ELF-1 (cell line): ENCODE data around the gene HOXC5.

Experiments
- DNase-seq: peaks from one replicate; pipeline ENCODE4 v3.0.0-alpha.2; 2016; ENCODE audit warnings: low read depth, low spot score

HOXC5 gene

GRCh38 chr12:54033106-54033979 is 493 bp downstream of the HOXC5 start:
- DNase-seq: peak; percentile 81

GRCh38 chr12:54033980-54034784 is 1.3 kb downstream of the HOXC5 start:
- DNase-seq: no peak

- DNase-seq: no peak
Observed at GRCh38 chr12:54034785-54035310, 2.0 kb downstream of the HOXC5 start.

GRCh38 chr12:54035568-54036264 is 2.9 kb downstream of the HOXC5 start:
- DNase-seq: no peak

DNA sequence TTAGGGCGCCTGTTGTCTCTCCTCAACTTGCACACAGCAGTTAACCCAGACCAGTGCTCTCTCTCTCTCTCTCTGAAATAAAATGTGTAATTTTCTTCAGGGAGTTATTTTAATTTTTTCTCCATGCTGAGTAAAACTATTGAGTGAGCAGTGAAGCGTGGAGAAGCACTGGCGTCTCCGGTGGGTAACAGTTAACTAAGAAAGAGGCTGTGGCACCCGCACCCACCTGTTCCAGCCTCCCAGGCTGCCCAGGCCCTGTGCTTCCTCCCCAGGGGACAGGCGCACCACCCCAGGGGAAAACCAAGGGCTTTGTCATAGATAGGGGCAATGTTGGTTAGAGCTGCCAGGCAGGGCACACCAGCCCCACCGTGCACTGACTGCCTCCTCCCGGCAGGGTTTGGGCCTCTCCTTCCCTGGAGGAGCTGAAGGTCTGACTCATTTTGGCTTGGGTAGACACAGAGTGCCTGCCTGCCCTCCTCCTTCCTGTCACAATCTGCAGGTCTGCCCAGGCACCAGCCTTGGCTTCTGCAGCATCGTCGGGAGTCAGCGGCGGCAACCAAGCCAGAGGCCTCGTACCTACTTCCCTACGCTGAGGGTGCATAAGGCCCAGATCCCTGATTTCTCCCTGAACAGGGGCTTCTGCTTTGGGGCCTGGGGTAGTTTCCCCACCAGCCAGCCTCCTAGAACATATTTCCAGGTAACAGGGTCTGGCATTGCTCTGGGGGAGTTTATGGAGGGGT is 3.9 kb downstream of the HOXC5 start:
- peak; percentile 64 for DNase-seq

DNA sequence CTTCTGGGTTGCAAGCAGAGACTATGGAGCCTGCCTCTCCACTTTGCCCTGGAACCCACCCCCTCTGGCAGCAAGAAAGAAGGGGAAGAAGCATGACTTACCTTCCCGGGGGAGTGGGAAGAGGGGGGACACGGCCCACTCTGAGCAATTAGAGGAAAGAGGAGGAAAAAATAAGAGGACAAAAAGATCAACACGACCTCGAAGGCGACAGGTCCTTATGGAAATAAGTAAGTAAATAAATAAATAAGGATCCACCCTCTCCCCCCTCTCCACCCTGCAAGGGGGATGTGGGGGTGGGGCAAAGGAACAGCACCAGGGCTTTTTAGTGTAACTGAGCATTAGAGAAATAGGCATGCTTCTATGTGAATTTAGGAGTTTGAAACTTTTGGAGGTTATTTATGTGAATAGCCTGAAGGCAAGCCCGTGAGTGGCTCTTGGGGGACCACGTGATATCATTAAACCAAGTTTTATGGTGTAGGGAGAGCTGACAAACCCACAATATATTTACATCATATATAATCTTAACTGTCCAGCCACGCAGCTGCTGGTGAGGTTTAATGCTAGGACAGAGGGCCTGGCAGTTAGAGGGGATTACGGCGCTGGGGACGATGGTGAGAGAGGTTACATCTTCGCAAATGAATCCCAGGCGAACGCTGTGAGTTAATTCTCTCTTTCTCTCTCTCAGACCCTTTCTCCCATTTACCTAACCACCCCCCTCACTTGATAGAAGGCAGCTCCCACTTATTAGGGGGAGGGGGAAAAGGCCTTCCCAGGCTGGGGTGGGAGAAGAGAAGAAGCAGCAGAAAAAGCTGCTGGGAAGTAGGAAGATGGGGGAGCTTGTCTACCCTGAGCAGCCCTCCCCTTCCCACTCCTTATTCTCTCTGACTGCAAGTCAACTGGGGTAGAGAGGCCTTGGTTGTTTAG is 4.8 kb downstream of the HOXC5 start:
- DNase-seq: no peak

- DNase-seq: no peak
Observed at GRCh38 chr12:54038284-54038870, 5.5 kb downstream of the HOXC5 start.

GRCh38 chr12:54038871-54039414 is 6.1 kb downstream of the HOXC5 start:
- DNase-seq: no peak

DNA sequence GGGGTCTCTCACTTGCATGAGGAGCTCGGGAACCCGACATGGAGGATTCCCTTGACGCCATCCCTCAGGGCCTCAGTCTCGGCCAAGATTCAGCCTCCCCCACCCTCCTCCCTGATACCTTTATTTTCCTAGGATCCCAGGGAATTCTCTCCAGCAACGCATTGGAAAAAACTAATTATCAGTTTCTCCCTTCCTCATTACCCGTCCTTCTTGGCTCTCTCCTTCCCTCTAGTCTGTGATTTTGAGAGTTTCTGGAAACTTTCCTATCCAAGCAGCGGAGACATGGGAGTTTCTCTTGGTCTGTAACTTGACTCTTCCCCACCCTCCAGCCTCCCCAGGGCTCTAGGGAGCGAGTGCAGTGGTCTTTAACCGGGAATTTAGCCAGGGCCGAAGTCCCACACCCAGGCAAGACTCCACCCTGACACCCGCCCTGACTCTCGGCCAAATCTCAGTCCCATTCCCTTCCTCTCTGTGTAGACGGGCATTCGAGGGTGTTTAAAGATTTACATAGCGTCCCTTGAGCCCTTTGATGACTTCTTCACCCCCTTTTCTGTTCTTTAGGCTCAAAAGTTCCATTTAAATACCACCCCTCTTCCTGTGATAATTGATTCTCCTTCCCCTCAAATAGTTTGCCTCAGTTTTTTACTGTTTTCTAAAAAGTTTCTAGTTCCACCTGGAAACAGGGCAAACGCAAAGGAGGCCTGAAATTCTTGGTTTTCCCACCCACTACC is 6.7 kb downstream of the HOXC5 start:
- peak; percentile 63 for DNase-seq

DNA sequence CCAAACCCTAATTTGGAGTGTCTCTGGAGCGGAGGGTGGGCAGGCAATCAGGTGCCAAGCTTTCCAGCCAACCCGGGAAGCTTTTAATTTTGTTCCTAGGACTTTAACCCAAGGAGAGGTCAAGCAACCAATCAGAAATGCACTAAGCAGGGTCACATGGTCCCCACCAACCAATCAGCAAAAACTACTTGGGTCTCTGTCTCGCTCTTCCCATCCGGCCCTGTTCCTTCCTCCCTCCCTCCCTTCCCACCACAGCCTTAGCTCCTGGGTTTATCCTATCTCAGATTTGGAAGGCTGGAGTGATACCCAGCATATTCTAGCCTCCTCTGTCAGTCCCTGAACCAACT is 7.3 kb downstream of the HOXC5 start:
- peak; percentile 72 for DNase-seq

GRCh38 chr12:54040648-54041047 is 7.8 kb downstream of the HOXC5 start:
- DNase-seq: no peak

- DNase-seq: peak; percentile 18
Observed at GRCh38 chr12:54041097-54041690, 8.3 kb downstream of the HOXC5 start.

DNA sequence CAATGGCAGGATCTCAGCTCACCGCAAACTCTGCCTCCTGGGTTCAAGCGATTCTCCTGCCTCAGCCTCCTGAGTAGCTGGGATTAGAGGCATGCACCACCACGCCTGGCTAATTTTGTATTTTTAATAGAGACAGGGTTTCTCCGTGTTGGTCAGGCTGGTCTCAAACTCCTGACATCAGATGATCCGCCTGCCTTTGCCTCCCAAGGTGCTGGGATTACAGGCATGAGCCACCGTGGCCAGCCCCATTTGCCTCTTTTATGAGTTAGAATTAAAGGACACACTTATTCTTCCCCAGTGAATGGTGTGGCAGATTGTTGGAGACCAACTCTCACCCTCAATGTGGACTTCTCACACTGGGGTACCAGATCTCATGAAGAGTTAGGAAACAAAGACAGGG is 9.2 kb downstream of the HOXC5 start:
- peak; percentile 1 for DNase-seq

DNA sequence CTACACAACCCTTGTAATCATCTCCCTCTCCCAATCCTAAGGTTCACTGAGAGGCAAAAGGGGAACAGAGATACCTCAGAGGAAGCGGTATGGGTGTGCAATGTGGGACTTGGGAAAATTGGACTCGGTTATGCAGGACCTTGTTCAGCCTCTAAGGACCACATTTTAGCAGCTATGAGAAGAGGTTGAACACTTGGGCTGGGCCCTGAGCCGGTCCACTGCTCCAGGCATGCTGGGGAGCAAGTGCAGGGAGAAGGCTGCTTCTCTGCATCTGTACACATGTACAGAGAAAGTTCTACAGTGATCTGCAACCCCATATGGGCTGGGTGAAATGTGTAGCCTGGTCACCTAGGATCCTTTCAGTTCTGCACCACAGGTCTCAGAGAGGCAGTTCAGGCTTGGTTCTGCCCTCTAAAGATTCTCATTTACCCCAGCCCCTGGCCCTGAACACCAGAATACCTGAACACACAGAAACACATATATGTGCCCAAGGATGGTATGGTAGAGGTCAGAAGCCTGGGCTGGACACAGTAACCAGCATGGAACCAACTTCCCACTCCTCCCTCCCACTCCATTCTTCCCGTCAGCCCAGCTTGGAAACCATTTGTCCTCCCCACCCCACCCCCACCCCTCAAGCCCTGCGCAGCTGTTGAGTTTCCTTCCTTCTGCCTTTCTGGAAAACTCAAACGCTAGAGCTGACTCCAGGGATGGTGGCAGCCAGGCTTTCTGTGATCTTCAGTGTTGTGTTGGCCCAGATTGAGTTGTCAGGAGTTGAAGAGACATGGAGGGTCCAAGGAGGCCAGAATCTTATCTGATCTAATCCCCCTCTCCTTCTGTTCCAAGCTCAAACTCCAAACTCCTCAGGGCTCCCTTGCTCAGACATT is 10.4 kb downstream of the HOXC5 start:
- no peak for DNase-seq

DNA sequence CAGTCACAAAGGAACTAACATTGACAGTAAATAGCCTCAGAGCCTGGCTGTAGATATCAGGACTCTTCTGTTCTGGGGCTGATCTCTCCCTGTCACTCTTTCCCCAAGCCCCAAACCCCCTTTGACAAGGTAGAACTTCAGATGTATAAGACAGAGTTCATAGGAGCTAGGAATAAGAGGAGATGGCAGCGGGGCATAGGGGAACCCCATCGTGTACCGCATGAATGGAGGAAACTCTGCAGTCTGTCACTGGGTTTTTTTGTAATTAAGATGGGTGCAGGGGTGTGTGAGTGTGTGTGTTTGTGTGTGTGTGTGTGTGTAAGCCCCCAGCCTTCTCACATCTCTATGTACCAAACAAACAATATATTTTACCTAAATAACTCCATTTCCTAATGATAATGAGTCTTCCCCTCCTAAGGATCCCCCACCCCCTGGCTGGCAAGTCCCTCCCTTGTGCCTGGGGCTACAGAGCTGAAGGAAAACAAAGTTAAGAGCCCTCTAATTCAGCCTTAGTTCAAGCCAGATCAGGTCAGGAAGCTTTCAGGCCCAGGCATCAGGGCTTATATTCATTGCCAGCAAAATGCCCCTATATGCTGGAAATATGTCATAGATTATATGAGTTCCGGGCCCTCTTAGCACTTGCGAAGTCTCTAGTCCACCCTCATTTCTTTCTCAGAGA is 11.7 kb downstream of the HOXC5 start:
- DNase-seq: peak; percentile 63

- DNase-seq: no peak
Observed at GRCh38 chr12:54045401-54045800, 12.6 kb downstream of the HOXC5 start.
